HG02840 (cell line): ENCODE measurements around the gene BRSK1.

Experiments
- ATAC-seq: cut with Tn5 transposase; IDR thresholded peaks from one replicate; pipeline ENCODE4 v1.9.1; 2021; ENCODE audit warnings: mild to moderate bottlenecking, moderate library complexity, moderate number of reproducible peaks; ENCODE audit not compliant: unreplicated experiment, low FRiP score

BRSK1 gene

GRCh38 chr19:55348317-55349034 lies 64.7 kb downstream of the BRSK1 start:
- ATAC-seq, result no peak

GRCh38 chr19:55350620-55351315 lies 67.0 kb downstream of the BRSK1 start:
- no peak for ATAC-seq

- ATAC-seq, result no peak
Measured at GRCh38 chr19:55352040-55352439, 68.2 kb downstream of the BRSK1 start.

GRCh38 chr19:55352549-55353145 lies 68.8 kb downstream of the BRSK1 start:
- ATAC-seq, result no peak

- no peak for ATAC-seq
Measured at GRCh38 chr19:55353356-55353802, 69.6 kb downstream of the BRSK1 start.

GRCh38 chr19:55353803-55354697 lies 70.3 kb downstream of the BRSK1 start:
- no peak for ATAC-seq

GRCh38 chr19:55354698-55355212 lies 71.0 kb downstream of the BRSK1 start, which contains the start of gene COX6B2:
Gene COX6B2 (minus strand): TSS chr19:55354719. CDS start chr19:55354521, 198 bp downstream.
- ATAC-seq, result no peak

- ATAC-seq, result no peak
Measured at GRCh38 chr19:55355213-55355821, 71.5 kb downstream of the BRSK1 start.

GRCh38 chr19:55358493-55358892 lies 74.7 kb downstream of the BRSK1 start:
- no peak for ATAC-seq

GRCh38 chr19:55358943-55359908 lies 75.4 kb downstream of the BRSK1 start:
- ATAC-seq, result no peak

GRCh38 chr19:55360902-55361301 lies 77.1 kb downstream of the BRSK1 start:
- no peak for ATAC-seq
